Middle frontal gyrus (tissue), 1 donor: ENCODE results near the gene KCNG3.
"Not testable (repeated sequence)": the region's sequence is repeated elsewhere in the genome, so short reads cannot be mapped to it uniquely, and the experiment has no call there.

Experiments used
- DNase-seq: peaks from one replicate; pipeline ENCODE4 v3.0.0-alpha.2; 2015; ENCODE audit warnings: low spot score; ENCODE audit errors: extremely low spot score

Gene KCNG3

DNA sequence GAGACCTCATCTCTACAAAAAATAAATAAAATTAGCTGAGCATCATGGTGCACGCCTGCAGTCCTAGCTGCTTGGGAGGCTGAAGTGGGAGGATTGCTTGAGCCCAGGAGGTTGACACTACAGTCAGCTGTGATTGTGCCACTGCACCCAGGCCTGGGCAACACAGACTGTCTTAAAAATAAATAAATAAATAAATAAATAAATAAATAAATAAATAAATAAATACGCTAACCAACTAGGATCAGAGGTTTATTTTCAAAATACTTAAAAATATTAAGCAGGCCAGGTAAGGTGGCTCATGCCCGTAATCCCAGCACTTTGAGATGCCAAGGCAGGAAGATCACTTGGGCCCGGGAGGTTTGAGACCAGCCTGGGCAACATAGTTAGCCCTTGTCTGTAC is 63.6 kb downstream of the KCNG3 start:
- DNase-seq: no peak

DNA sequence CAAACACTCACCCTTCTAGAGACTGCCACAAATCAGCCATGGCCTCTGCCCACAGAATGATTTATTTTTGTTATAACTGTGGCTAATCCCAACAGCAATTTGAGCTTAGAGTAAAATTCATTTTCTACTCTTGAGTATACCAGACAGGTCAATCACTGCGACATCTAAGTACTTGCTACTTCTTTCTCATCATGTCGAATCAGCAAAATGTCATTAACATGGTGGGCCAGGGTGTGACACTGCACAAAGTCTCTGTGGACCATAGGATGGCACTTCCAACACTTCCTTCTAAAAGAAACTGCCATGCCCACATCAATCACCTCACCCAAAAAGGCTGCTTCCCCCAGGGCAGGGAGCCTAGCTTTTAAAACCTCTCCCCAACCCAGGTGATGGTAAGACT is 64.4 kb downstream of the KCNG3 start:
- DNase-seq: no peak

DNA sequence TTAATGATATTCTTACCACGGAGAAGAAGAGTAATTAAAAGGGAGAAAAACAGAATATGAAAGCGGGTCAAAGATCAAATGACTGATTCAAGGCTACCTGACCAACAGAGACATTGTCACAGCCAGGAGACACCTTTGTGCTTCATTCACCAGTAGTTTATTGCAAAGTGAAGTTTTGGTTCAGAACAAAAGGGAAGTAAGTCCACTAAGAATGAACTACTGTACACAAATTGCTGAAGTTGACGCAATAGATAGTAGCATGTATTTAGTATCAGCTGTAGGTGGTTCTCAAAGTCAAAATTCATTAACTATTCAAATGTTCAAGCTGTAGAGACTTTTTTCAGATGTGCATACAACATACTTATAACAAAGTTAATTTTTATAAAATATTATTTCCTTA is 68.1 kb downstream of the KCNG3 start:
- no peak for DNase-seq

DNA sequence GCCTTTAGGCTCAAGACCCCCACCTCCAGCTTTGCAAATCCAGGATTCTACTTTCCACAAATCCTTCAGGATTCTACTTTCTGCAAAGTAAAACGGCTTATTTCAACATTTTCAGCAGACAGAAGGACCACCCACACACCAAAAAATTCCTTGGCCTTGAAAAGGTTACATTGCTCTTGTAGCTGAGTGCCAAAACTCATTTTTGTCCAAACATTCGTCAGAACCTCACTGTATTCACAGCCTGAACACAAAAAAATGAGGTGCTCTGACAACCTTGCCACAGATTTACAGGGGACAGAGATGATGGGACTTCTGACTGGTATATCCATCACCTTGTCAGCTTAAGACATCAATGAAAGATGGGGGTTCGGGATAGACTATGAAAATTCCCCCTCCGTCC is 69.7 kb downstream of the KCNG3 start:
- DNase-seq: no peak

DNA sequence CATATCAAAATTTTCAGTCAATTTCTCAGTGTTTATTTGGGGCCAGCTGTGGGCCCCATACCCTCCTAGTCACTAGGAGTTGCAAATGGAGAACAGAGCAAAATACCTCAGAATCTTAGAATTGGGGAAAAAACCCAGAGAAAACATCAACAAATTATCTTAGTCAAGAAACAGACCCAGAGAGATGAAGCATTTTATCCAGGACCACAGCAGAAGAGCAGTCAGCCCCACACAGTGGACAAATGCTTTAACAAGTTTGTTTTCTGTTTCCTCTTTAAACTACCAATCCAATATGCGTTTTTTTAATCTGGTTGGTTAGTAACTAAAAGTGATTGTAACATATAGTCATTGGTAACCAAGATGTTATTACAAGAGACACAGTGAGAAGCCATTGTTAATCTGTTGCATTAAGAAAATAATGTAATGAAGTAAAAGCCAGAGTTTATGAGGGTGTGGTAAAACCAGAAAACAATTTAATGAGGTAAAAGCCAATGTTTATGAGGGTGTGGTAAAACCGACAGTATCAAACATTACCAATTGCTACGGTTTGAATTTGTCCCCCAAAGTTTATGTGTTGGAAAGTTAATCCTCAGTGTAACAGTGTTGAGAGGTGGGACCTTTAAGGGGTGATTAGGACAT is 72.1 kb downstream of the KCNG3 start:
- no peak for DNase-seq

DNA sequence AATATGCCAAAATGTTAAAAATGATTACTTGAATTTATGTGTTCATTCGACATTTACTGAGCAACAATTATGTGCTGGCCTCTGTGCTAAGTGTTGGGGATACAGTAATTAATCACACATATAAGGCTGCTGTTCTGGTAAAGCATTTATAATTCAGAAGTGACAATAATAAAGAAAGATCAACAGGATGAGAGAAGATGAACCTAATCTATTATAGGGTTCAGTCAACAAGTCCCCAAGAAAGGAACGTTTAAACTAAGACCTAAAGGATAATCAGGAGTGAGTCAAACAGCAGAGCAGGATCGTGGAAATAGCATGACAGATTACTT is 72.7 kb downstream of the KCNG3 start:
- no peak for DNase-seq

DNA sequence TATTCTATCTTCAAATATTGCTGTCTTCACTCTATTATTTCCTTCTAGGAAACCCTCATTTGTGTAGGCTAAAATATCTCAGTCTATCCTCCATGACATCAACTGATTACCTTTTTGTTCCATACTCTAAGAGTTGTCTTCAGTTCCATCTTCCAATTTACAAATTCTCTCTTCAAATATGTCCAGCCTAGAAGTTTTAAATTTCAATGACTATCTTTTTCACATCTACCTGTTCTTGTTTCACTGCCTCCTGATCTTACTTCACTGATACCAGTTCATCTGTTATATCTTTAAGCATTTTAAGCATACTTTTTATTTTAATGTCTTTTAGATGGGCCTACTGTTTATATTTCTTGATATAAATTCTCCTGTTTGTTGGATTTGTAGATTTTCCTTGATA is 79.1 kb downstream of the KCNG3 start:
- no peak for DNase-seq

DNA sequence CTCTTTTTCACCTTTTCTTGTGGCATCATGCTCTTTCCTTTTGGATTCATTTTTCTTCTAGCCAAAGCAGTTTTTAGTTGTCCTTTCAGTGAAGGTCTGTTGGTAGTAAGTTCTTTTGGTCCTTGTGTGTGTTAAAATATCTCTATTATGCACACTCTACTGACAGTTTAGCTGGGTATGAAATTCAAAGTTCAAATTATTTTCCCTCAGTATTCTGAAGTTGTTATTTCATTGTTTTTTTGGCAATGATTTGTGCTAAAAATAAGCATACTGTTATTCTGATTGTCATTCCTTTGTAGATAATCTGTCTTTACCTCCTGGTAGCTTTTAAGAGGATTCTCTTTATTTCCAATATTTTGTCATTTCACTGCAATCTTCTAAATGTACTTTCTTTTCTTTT is 79.6 kb downstream of the KCNG3 start:
- DNase-seq: no peak

DNA sequence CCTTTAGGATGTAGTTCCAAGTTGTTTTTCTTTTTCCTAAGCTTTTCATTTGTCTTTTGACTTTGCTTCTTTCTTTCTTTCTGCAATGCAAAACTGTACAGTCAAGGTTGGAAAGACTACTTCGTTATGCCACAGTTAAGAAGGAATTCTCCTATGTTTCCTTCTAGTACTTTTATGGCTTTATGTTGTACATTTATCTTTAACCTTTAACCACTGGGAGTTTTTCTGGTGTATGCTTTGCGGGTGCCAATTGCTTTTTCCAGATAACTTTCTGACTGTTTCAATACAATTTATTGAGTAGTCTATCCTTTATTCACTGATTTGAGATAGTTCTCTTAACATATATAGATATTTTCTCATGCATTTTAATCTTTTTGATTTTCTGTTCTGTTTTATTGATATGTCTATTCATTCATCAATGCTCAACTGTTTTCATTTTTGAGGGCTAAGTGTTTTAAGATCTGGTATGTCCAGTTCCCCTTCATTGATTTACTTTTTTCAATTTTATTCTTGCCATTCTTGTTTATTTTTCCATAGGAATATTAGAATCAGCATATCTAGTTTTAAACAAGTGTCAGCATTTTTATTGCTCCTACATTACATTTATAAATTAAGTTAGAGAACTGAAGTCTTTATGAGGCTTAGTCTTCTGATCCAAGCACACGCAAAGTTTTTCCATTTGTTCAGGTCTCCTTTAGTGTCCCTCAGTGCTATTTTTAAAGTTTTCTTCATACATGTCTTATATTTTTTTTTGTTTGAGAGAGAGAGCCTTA is 82.9 kb downstream of the KCNG3 start:
- no peak for DNase-seq

DNA sequence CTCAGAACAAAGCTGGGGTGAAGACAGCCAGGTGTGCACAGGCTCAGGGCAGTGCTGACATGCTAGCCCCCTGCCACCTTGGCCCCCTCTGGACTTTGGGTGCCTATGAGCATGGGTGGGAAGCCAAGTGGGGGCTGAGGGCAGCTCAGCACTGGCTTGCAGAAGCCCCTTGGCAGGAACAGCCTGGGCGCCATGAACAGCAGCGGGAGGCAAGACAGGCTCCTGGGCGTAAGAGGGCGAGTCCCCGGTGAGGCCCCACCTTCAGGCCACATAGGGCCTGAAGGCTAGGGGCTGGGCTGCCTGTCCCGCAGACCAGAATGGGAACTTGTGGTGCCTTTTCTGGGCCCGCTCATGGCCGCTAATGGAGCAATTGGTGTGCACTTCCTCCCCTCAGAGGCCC is 85.8 kb downstream of the KCNG3 start:
- DNase-seq: no peak

DNA sequence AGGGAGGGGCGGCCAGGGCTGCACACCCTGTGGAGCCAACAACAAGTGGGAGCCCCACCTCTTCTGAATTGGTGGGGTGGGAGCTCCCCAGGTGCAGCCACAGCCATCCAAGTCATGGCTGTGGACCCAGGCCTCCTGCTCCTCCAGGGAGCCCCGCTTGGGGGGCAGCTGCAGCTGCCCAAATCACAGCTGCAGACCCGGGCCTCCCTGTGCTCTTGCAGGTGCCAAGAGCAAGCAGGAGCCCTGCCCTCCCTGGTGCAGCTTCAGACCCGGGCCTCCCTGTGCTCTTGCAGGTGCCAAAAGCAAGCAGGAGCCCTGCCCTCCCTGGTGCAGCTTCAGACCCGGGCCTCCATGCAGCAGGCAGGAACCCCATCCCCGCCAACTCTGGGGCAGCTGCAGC is 86.3 kb downstream of the KCNG3 start:
- DNase-seq: no peak

DNA sequence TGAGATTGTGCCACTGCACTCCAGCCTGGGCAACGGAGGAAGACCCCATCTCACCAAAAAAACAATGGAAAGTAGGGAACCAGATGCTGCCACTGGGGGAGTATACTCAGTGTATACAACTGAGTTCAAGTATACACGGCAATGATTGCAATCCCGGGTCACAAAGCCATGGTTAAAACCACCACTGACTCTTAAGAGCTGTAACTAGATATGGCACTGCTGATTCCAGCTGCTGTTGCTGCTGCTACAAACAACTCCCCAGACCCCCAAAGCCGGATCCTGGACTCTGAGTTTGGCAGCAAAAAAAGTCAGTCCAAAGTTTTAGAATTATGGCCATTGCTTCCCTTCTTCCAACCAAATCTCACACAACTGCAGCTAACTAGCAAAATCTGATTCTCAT is 89.1 kb downstream of the KCNG3 start:
- DNase-seq: no peak

DNA sequence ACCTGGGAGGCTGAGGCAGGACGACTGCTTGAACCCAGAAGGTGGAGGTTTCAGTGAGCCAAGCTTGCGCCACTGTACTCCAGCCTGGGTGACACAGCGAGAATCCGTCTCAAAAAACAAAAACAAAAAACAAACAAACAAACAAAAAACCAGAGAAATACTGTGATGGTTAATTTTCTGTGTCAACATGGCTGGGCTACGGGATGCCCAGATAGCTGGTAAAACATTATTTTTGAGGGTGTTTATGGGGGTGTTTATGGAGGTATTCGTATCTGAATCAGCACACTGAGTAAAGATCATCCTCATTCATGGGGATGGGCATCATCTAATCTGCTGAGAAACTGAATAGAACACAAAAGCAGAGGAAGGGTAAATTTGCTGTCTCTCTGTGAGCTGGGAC is 92.0 kb downstream of the KCNG3 start:
- no peak for DNase-seq

DNA sequence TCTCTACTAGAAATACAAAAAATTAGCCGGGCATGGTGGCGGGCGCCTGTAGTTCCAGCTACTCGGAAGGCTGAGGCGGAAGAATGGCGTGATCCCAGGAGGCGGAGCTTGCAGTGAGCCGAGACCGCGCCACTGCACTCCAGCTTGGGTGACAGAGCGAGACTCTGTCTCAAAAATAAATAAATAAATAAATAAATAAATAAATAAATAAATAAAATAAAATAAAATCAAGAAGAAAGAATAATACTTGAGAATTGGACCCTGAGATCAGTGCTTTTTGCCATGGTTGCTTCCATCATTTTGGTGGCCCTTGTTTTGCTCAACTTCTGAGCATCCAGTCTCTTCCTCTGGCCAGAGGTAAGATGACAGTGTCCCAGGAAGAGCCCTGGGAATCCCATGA is 95.7 kb downstream of the KCNG3 start:
- not testable (repeated sequence) for DNase-seq

DNA sequence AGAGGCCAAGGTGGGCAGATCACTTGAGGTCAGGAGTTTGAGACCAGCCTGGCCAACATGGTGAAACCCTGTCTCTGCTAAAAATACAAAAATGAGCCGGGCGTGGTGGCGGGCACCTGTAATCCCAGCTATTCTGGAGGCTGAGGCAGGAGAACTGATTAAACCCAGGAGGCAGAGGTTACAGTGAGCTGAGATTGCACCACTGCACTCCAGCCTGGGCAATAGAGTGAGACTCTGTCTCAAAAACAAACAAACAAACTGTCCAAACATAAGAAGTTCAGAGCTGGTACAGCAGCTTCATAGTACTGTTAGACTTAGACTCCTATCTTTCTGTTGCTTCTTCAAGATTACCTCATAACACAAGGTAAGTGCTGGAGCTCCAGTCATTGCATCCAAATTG is 100.5 kb downstream of the KCNG3 start:
- not testable (repeated sequence) for DNase-seq

DNA sequence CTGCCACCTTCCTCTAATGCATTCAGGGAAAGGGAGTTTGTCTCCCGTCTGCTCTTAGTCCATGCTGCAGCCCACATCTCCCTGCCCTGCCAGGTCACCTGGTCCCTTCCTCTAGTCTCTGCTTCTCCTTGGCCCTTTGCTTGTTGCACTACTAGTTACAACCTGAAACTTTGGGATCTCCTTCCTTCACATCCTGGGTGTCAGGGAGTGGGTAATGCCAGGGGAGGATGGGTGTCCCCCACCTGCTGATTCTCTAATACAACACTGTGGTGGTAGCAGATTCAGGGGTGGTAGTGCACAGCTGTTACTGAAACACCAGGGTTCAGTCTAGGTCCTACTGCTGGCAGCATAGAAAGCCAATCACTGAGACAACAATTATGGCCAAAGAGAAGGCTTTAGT is 101.6 kb downstream of the KCNG3 start:
- DNase-seq: no peak
